ENCODE results near the gene THOC6.
"Not testable (repeated sequence)": the region's sequence is repeated elsewhere in the genome, so short reads cannot be mapped to it uniquely, and the experiment has no call there.

Gene THOC6

DNA sequence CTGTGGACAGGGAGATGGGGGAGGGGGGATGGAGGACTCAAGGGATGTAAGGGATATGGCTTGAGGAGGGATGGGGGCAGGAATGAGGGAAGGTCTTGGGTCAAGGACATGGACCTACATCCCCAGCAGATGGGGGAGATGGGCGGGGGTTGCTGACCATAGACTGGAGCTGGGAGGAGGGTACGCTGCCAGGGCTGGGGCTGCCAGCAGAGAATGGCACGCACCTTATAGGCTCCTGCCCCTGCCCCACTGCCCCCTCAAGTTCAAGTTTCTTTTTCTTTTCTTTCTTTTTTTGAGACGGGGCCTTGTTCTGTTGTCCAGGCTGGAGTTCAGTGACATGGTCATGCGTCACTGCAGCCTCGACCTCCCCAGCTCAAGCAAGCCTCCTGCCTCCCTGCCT lies 52.1 kb downstream of the THOC6 start:
- not testable (repeated sequence) for DNase-seq

DNA sequence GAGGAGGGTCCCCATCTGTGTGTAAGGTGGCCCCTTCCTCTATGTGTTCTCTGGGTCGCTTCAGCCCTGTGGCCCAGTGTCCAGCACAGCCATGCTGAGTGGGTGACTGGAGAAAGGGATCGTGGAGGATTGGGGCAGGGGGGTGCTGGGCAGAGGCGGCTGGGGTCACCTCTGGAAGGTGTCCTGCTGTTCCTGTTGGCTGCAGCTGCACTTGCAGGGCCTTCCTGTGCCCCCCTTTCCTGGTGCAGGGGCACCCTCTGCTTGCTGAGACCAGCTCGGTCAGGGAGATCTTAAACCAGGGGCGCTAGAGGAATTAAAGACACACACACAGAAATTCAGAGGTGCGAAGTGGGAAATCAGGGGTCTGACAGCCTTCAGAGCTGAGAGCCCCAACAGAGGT lies 52.7 kb downstream of the THOC6 start:
- no peak for DNase-seq
